Mesenchymal stem cell (in vitro differentiated cells and primary cell): ENCODE results near the gene STAM2.

Source experiments
- DNase-seq: peaks from one replicate; pipeline ENCODE4 v3.0.0-alpha.2; 2013
- H2AFZ ChIP-seq: one replicate; pipeline ENCODE4 v1.6.1; 2013; ENCODE audit warnings: low read depth, mild to moderate bottlenecking, control low read depth, inconsistent platforms, low read length, moderate library complexity
- H2AK5ac ChIP-seq: 2 replicates; pipeline ENCODE4 v1.6.1; 2013; ENCODE audit warnings: low read length, moderate library complexity, mild to moderate bottlenecking, inconsistent platforms; ENCODE audit not compliant: severe bottlenecking
- H2BK120ac ChIP-seq: one replicate; pipeline ENCODE4 v1.6.1; 2013; ENCODE audit warnings: low read depth, mild to moderate bottlenecking, inconsistent platforms, low read length, moderate library complexity
- H2BK12ac ChIP-seq, 2 experiments: one replicate each; pipeline ENCODE4 v1.6.1; 2013; ENCODE audit warnings: inconsistent platforms in 2 of 2, low read length in 2 of 2, mild to moderate bottlenecking in 2 of 2, moderate library complexity in 2 of 2, control low read depth in 1 of 2
- H2BK15ac ChIP-seq: one replicate; pipeline ENCODE4 v1.6.1; 2013; ENCODE audit warnings: mild to moderate bottlenecking, low read depth, inconsistent platforms; ENCODE audit not compliant: poor library complexity, severe bottlenecking
- H2BK5ac ChIP-seq: 2 replicates; pipeline ENCODE4 v1.6.1; 2013; ENCODE audit warnings: low read depth, mild to moderate bottlenecking, low read length, control low read depth, inconsistent platforms; ENCODE audit not compliant: poor library complexity, severe bottlenecking
- H3K14ac ChIP-seq, 2 experiments: one replicate each; pipeline ENCODE4 v1.6.1; 2013; ENCODE audit warnings: inconsistent platforms in 2 of 2, low read length in 2 of 2, control low read depth in 1 of 2, mild to moderate bottlenecking in 1 of 2, moderate library complexity in 1 of 2
- H3K18ac ChIP-seq, 2 experiments: one replicate each; pipeline ENCODE4 v1.6.1; 2013; ENCODE audit warnings: inconsistent platforms in 2 of 2, low read length in 2 of 2, control low read depth in 1 of 2, low read depth in 1 of 2, mild to moderate bottlenecking in 1 of 2
- H3K23ac ChIP-seq, 2 experiments: one replicate each; pipeline ENCODE4 v1.6.1; 2013; ENCODE audit warnings: inconsistent platforms in 2 of 2, low read length in 2 of 2, mild to moderate bottlenecking in 2 of 2, moderate library complexity in 2 of 2, control low read depth in 1 of 2
- H3K27ac ChIP-seq: 2 replicates; pipeline ENCODE4 v1.5.1; 2013; ENCODE audit warnings: mild to moderate bottlenecking, moderate library complexity, low read length, control low read depth, inconsistent platforms; ENCODE audit not compliant: poor library complexity, severe bottlenecking
- H3K27me3 ChIP-seq, 2 experiments: 2 replicates each; pipeline versions ENCODE4 v1.6.1 to v1.7.0; 2013; ENCODE audit warnings: low read length in 2 of 2, mild to moderate bottlenecking in 2 of 2, moderate library complexity in 2 of 2, control low read depth in 1 of 2, inconsistent platforms in 1 of 2; ENCODE audit not compliant: control insufficient read depth in 1 of 2, insufficient read depth in 1 of 2
- H3K36me3 ChIP-seq, 2 experiments: 2 replicates each; pipeline versions ENCODE4 v1.6.1 to v1.7.0; 2013; ENCODE audit warnings: low read length in 2 of 2, control low read depth in 1 of 2, inconsistent platforms in 1 of 2, low read depth in 1 of 2, mild to moderate bottlenecking in 1 of 2; ENCODE audit not compliant: insufficient read depth in 2 of 2, control insufficient read depth in 1 of 2
- H3K4ac ChIP-seq, 2 experiments: one replicate each; pipeline ENCODE4 v1.6.1; 2013; ENCODE audit warnings: inconsistent platforms in 2 of 2, low read length in 2 of 2, mild to moderate bottlenecking in 2 of 2, moderate library complexity in 2 of 2, control low read depth in 1 of 2, low read depth in 1 of 2
- H3K4me1 ChIP-seq: 2 replicates; pipeline ENCODE4 v1.6.1; 2013; ENCODE audit warnings: low read depth, low read length, control low read depth; ENCODE audit not compliant: control insufficient read depth, insufficient read depth
- H3K4me2 ChIP-seq: 2 replicates; pipeline ENCODE4 v1.6.1; 2013; ENCODE audit warnings: low read length, mild to moderate bottlenecking, inconsistent platforms; ENCODE audit not compliant: poor library complexity, severe bottlenecking
- H3K4me3 ChIP-seq, 2 experiments: 2 replicates each; pipeline versions ENCODE4 v1.5.1 to v1.7.0; 2013; ENCODE audit warnings: low read length in 2 of 2, mild to moderate bottlenecking in 2 of 2, control low read depth in 1 of 2, low read depth in 1 of 2; ENCODE audit not compliant: insufficient read depth in 1 of 2
- H3K79me1 ChIP-seq: replicated peaks from 2 replicates; pipeline ENCODE4 v1.6.1; 2013; ENCODE audit warnings: mild to moderate bottlenecking, control low read depth, low read length, inconsistent platforms; ENCODE audit not compliant: poor library complexity, severe bottlenecking
- H3K9ac ChIP-seq: 2 replicates; pipeline ENCODE4 v1.7.0; 2013; ENCODE audit warnings: mild to moderate bottlenecking, low read length, moderate library complexity
- H3K9me3 ChIP-seq: 2 replicates; pipeline ENCODE4 v1.7.0; 2013; ENCODE audit warnings: mild to moderate bottlenecking, low read length; ENCODE audit not compliant: control insufficient read depth
- H4K8ac ChIP-seq: one replicate; pipeline ENCODE4 v1.6.1; 2013; ENCODE audit warnings: inconsistent platforms, mild to moderate bottlenecking, low read length, moderate library complexity
- H4K91ac ChIP-seq: one replicate; pipeline ENCODE4 v1.6.1; 2013; ENCODE audit warnings: mild to moderate bottlenecking, low read length, inconsistent platforms
- WGBS: methylation state at CpG from one replicate; pipeline ENCODE4 v1.1.7; 2013; ENCODE audit warnings: mixed read lengths; 5-methylcytosine and 5-hydroxymethylcytosine counted together

STAM2 gene

GRCh38 chr2:152155209-152155608 is 20.4 kb downstream of the STAM2 start:
- Histone ChIP-seq H3K4me2 (no peak overlapping the region), H3K4ac (no peak overlapping the region), H3K79me1 (peaks cover 25% of the 10 kb centered on the region), H3K27me3 (no peaks in the 10 kb centered on the region), H3K36me3 (peaks cover 4 to 5% of the 10 kb centered on the region in 2 experiments), H2BK5ac (no peak overlapping the region), H3K14ac (no peak overlapping the region), H2AK5ac (no peak overlapping the region), H3K4me1 (no peaks in the 10 kb centered on the region), H2BK15ac (no peak overlapping the region), H2BK120ac (no peak overlapping the region), H3K18ac (no peak overlapping the region), H2AFZ (no peak overlapping the region), H3K4me3 (no peak overlapping the region), H4K8ac (no peak overlapping the region), H4K91ac (no peak overlapping the region), H2BK12ac (no peak overlapping the region), H3K27ac (no peak overlapping the region), H3K9me3 (no peaks in the 10 kb centered on the region), H3K9ac (no peak overlapping the region), H3K23ac (no peak overlapping the region)
- no peak for DNase-seq
- WGBS = 90% methylated on average over 2 of the region's 4 CpGs

- H4K8ac ChIP-seq = no peak overlapping the region
- peaks cover 25% of the 10 kb centered on the region for H3K79me1 ChIP-seq
- no peak overlapping the region for H3K18ac ChIP-seq
- H2AFZ ChIP-seq = no peak overlapping the region
- no peak overlapping the region for H3K27ac ChIP-seq
- H3K4me2 ChIP-seq = no peak overlapping the region
- H3K36me3 ChIP-seq = peaks cover 5 to 8% of the 10 kb centered on the region in 2 experiments
- no peak overlapping the region for H2BK5ac ChIP-seq
- no peak overlapping the region for H3K14ac ChIP-seq
- no peak overlapping the region for H2BK120ac ChIP-seq
- no peak overlapping the region for H3K9ac ChIP-seq
- WGBS = 89% methylated on average over 7 of the region's 7 CpGs
- no peak overlapping the region for H4K91ac ChIP-seq
- no peaks in the 10 kb centered on the region for H3K4me1 ChIP-seq
- H3K23ac ChIP-seq = no peak overlapping the region
- H3K4me3 ChIP-seq = no peak overlapping the region
- no peak overlapping the region for H2BK15ac ChIP-seq
- DNase-seq = no peak
- no peaks in the 10 kb centered on the region for H3K9me3 ChIP-seq
- no peak overlapping the region for H3K4ac ChIP-seq
- H2BK12ac ChIP-seq = no peak overlapping the region
- no peaks in the 10 kb centered on the region for H3K27me3 ChIP-seq
- H2AK5ac ChIP-seq = no peak overlapping the region
Observed at GRCh38 chr2:152154462-152154861, 21.1 kb downstream of the STAM2 start.

- no peak overlapping the region for H2BK5ac ChIP-seq
- 89% methylated on average over 3 of the region's 5 CpGs for WGBS
- no peak overlapping the region for H4K8ac ChIP-seq
- no peaks in the 10 kb centered on the region for H3K9me3 ChIP-seq
- no peak overlapping the region for H4K91ac ChIP-seq
- no peak overlapping the region for H2AK5ac ChIP-seq
- no peak overlapping the region for H3K18ac ChIP-seq
- no peak overlapping the region for H2BK15ac ChIP-seq
- no peak overlapping the region for H3K23ac ChIP-seq
- no peak overlapping the region for H3K4ac ChIP-seq
- peaks cover 2 to 30% of the 10 kb centered on the region in 2 experiments for H3K36me3 ChIP-seq
- no peak overlapping the region for H3K4me3 ChIP-seq
- H2AFZ ChIP-seq = no peak overlapping the region
- H3K9ac ChIP-seq = no peak overlapping the region
- no peak overlapping the region for H3K27ac ChIP-seq
- DNase-seq = peak; percentile 34
- H3K79me1 ChIP-seq = peaks cover 4% of the 10 kb centered on the region
- no peaks in the 10 kb centered on the region for H3K4me1 ChIP-seq
- H3K4me2 ChIP-seq = no peak overlapping the region
- no peak overlapping the region for H2BK12ac ChIP-seq
- H3K27me3 ChIP-seq = no peaks in the 10 kb centered on the region
- H3K14ac ChIP-seq = no peak overlapping the region
- no peak overlapping the region for H2BK120ac ChIP-seq
Observed at GRCh38 chr2:152134488-152135280, 40.9 kb downstream of the STAM2 start.

- H2BK5ac ChIP-seq = peak overlapping the region; percentile 73
- H3K4me1 ChIP-seq = no peaks in the 10 kb centered on the region
- no peak overlapping the region for H3K18ac ChIP-seq
- peak; percentile 18 for DNase-seq
- H2AK5ac ChIP-seq = no peak overlapping the region
- WGBS = no CpG with 5 or more reads among the region's 1 CpG
- H3K79me1 ChIP-seq = peaks cover 6% of the 10 kb centered on the region
- no peaks in the 10 kb centered on the region for H3K9me3 ChIP-seq
- H3K9ac ChIP-seq = no peak overlapping the region
- H3K14ac ChIP-seq = no peak overlapping the region
- H3K4me3 ChIP-seq = no peak overlapping the region
- no peak overlapping the region for H2AFZ ChIP-seq
- H3K23ac ChIP-seq = no peak overlapping the region
- no peak overlapping the region for H2BK15ac ChIP-seq
- no peak overlapping the region for H3K4ac ChIP-seq
- no peak overlapping the region for H4K91ac ChIP-seq
- no peak overlapping the region for H3K4me2 ChIP-seq
- no peak overlapping the region for H4K8ac ChIP-seq
- H3K27me3 ChIP-seq = no peaks in the 10 kb centered on the region
- H2BK12ac ChIP-seq = no peak overlapping the region
- no peak overlapping the region for H2BK120ac ChIP-seq
- H3K36me3 ChIP-seq = peaks cover 3 to 37% of the 10 kb centered on the region in 2 experiments
- no peak overlapping the region for H3K27ac ChIP-seq
Observed at GRCh38 chr2:152132306-152132705, 43.3 kb downstream of the STAM2 start.
